ENCODE measurements around the gene FZD4. TPM values are rescaled to one million over a fixed set of nuclear protein-coding genes. Genes with fewer than 3 reads are reported as not detected.

FZD4 gene
- total and polyA plus RNA-seq, 7 donors, result 0.60 to 45.7 (median 22.9) TPM

GRCh38 chr11:86941871-86942599, 13.2 kb downstream of the FZD4 start:
- TF ChIP-seq CTCF (IDR thresholded peaks at IDR 0.05) (no peak), POLR2A (IDR thresholded peaks at IDR 0.05) (no peak), EP300 (IDR thresholded peaks at IDR 0.05) (no peak), POLR2AphosphoS5 (IDR thresholded peaks at IDR 0.05) (no peak)
- Histone ChIP-seq H3K36me3 (peaks cover 0 to 17% (median 0%) of the 10 kb centered on the region in 4 donors), H3K27ac (peak overlapping the region; percentile 72 to 83 (median 76)), H3K4me3 (no peak overlapping the region), H3K27me3 (no peaks in the 10 kb centered on the region), H3K4me1 (peaks cover 0 to 71% (median 57%) of the 10 kb centered on the region in 4 donors), H3K9me3 (no peaks in the 10 kb centered on the region)
- intact Hi-C loops (cut with DNase I), result loop anchor here (2.0 kb wide), 1 partner anchor 13 kb away; the partner anchor contains the start of gene FZD4
- DNase-seq, result no peak
- 69% methylated on average over 4 of the region's 4 CpGs for WGBS, 2 donors

GRCh38 chr11:86941077-86941870, 13.9 kb downstream of the FZD4 start:
- no peak for TF ChIP-seq POLR2A (IDR thresholded peaks at IDR 0.05)
- H3K36me3 ChIP-seq, result peaks cover 0 to 11% (median 0%) of the 10 kb centered on the region in 4 donors
- intact Hi-C loops (cut with DNase I), result loop anchor here (2.0 kb wide), 1 partner anchor 14 kb away; the partner anchor contains the start of gene FZD4
- H3K27me3 ChIP-seq, result no peaks in the 10 kb centered on the region
- no peaks in the 10 kb centered on the region for H3K9me3 ChIP-seq
- peaks cover 0 to 66% (median 54%) of the 10 kb centered on the region in 4 donors for H3K4me1 ChIP-seq
- 66 to 76% methylated on average over 7 of the region's 7 CpGs for WGBS, 2 donors
- no peak for DNase-seq
- no peak overlapping the region for H3K4me3 ChIP-seq
- peak overlapping the region; percentile 72 to 83 (median 76) for H3K27ac ChIP-seq

GRCh38 chr11:86940122-86940777, 14.9 kb downstream of the FZD4 start:
- peak; percentile 85 for DNase-seq
- H3K27me3 ChIP-seq, result no peaks in the 10 kb centered on the region
- H3K27ac ChIP-seq, result peak overlapping the region; percentile 72 to 83 (median 76)
- peaks cover 0 to 67% (median 50%) of the 10 kb centered on the region in 4 donors for H3K4me1 ChIP-seq
- no peaks in the 10 kb centered on the region for H3K9me3 ChIP-seq
- 73 to 77% methylated on average over 11 of the region's 11 CpGs for WGBS, 2 donors
- peaks cover 0 to under 1% (median 0%) of the 10 kb centered on the region in 4 donors for H3K36me3 ChIP-seq
- peak overlapping the region in 3 of 4 donors; percentile 1 to 31 (median 17) for H3K4me3 ChIP-seq
- TF ChIP-seq EP300 (IDR thresholded peaks at IDR 0.05) (no peak), POLR2AphosphoS5 (IDR thresholded peaks at IDR 0.05) (peak in 2 of 4 donors; percentile 38 to 45), CTCF (IDR thresholded peaks at IDR 0.05) (peak in 1 of 4 experiments; percentile 18), POLR2A (IDR thresholded peaks at IDR 0.05) (no peak)
- intact Hi-C loops (cut with DNase I), result loop anchor here (2.0 kb wide), 1 partner anchor 15 kb away; the partner anchor contains the start of gene FZD4

GRCh38 chr11:86938900-86939880, 16.0 kb downstream of the FZD4 start:
- Histone ChIP-seq H3K9me3 (no peaks in the 10 kb centered on the region), H3K4me3 (no peak overlapping the region), H3K4me1 (peaks cover 0 to 76% (median 59%) of the 10 kb centered on the region in 4 donors), H3K27ac (peak overlapping the region; percentile 72 to 83 (median 76)), H3K27me3 (no peaks in the 10 kb centered on the region), H3K36me3 (no peaks in the 10 kb centered on the region)
- WGBS, 2 donors, result 16 to 18% methylated on average over 4 of the region's 4 CpGs
- TF ChIP-seq CTCF (IDR thresholded peaks at IDR 0.05) (peak; percentile 55 to 79 (median 60)), POLR2A (IDR thresholded peaks at IDR 0.05) (no peak), POLR2AphosphoS5 (IDR thresholded peaks at IDR 0.05) (no peak), EP300 (IDR thresholded peaks at IDR 0.05) (no peak)
- intact Hi-C loops (cut with DNase I), result loop anchor here (1.0 to 10.0 kb wide), 3 partner anchors 98 to 486 kb away; partner anchors contain the start of gene TMEM135
- no peak for DNase-seq

All from sigmoid colon (tissue), 7 donors.